ENCODE results near the gene SEMA5B. TPM values are rescaled to one million over a fixed set of nuclear protein-coding genes. Genes with fewer than 3 reads are reported as not detected.

Gene SEMA5B
- polyA plus RNA-seq, 2 donors, result 0.19 to 0.28 TPM

DNA sequence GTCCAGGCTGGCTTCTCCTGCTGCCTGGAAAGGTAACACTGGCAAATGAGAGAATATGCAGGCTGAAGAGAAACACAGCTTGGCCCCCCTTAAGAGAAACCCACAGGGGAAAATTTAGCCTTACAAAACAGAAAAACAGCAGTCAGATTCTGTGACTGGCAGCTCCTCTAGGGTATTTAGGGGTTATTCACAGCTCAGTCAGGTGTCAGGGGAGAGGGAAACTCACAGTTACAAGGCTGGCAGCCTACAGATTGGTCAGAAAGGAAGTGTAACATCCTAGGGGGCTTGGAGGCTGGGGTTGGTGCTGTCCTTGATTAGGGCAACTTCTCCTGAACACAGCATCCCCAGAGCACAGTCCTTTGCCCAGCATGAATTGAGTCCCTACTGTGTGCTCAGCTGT lies 81.4 kb downstream of the SEMA5B start:
- no peaks in the 10 kb centered on the region for H3K27me3 ChIP-seq (ENCODE audit: control insufficient read depth in 1 of 2, insufficient read depth in 2 of 2, low read length in 2 of 2)
- no peaks in the 10 kb centered on the region for H3K9me3 ChIP-seq (ENCODE audit: control insufficient read depth in 2 of 2, insufficient read depth in 1 of 2, low read depth in 1 of 2, low read length in 1 of 2)
- no peaks in the 10 kb centered on the region for H3K36me3 ChIP-seq (ENCODE audit: control insufficient read depth in 2 of 2, insufficient read depth in 2 of 2, low read length in 1 of 2)
- H3K4me3 ChIP-seq (ENCODE audit: low read depth in 1 of 2, low read length in 2 of 2), result no peak overlapping the region
- peaks cover 0 to 3% of the 10 kb centered on the region in 2 donors for H3K4me1 ChIP-seq (ENCODE audit: control insufficient read depth in 2 of 2, insufficient read depth in 2 of 2, low read length in 1 of 2)
- H3K27ac ChIP-seq (ENCODE audit: low read depth in 2 of 2, low read length in 1 of 2), result no peak overlapping the region

GRCh38 chr3:122945230-122945629 lies 82.3 kb downstream of the SEMA5B start:
- H3K27me3 ChIP-seq (ENCODE audit: control insufficient read depth in 1 of 2, insufficient read depth in 2 of 2, low read length in 2 of 2), result no peaks in the 10 kb centered on the region
- no peaks in the 10 kb centered on the region for H3K36me3 ChIP-seq (ENCODE audit: control insufficient read depth in 2 of 2, insufficient read depth in 2 of 2, low read length in 1 of 2)
- H3K9me3 ChIP-seq (ENCODE audit: control insufficient read depth in 2 of 2, insufficient read depth in 1 of 2, low read depth in 1 of 2, low read length in 1 of 2), result no peaks in the 10 kb centered on the region
- no peak overlapping the region for H3K27ac ChIP-seq (ENCODE audit: low read depth in 2 of 2, low read length in 1 of 2)
- H3K4me1 ChIP-seq (ENCODE audit: control insufficient read depth in 2 of 2, insufficient read depth in 2 of 2, low read length in 1 of 2), result peaks cover 0 to 3% of the 10 kb centered on the region in 2 donors
- no peak overlapping the region for H3K4me3 ChIP-seq (ENCODE audit: low read depth in 1 of 2, low read length in 2 of 2)
- WGBS, 2 donors, result 82 to 91% methylated on average over 2 of the region's 2 CpGs

DNA sequence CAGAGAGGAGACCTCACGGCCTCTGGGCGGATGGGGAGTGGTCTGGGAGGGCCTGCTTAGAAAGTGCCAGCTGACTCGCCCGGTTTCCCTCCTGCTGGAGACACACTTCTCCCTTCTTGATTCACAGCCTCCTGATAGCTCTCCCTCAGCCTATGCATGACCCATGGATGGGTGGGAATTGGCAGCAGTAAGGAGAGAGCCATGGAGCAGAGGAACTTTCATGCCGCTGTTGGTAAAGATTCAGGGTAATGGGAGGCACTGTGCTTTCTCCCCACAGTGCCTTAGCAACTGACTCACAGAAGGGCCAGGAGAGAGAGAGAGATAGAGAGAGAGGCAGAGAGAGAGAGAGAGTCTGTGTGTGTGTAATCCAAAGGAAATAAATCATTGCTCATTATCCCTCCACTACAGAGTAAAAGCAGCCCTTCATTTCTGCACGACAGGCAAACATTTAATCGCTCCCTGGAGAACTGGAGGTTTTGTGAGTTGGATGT lies 82.8 kb downstream of the SEMA5B start:
- H3K27ac ChIP-seq (ENCODE audit: low read depth in 2 of 2, low read length in 1 of 2), result no peak overlapping the region
- 68 to 73% methylated on average over 7 of the region's 7 CpGs for WGBS, 2 donors
- H3K9me3 ChIP-seq (ENCODE audit: control insufficient read depth in 2 of 2, insufficient read depth in 1 of 2, low read depth in 1 of 2, low read length in 1 of 2), result no peaks in the 10 kb centered on the region
- H3K27me3 ChIP-seq (ENCODE audit: control insufficient read depth in 1 of 2, insufficient read depth in 2 of 2, low read length in 2 of 2), result no peaks in the 10 kb centered on the region
- H3K36me3 ChIP-seq (ENCODE audit: control insufficient read depth in 2 of 2, insufficient read depth in 2 of 2, low read length in 1 of 2), result no peaks in the 10 kb centered on the region
- H3K4me3 ChIP-seq (ENCODE audit: low read depth in 1 of 2, low read length in 2 of 2), result no peak overlapping the region
- peaks cover 0 to 3% of the 10 kb centered on the region in 2 donors for H3K4me1 ChIP-seq (ENCODE audit: control insufficient read depth in 2 of 2, insufficient read depth in 2 of 2, low read length in 1 of 2)

- Histone ChIP-seq H3K36me3 (ENCODE audit: control insufficient read depth in 2 of 2, insufficient read depth in 2 of 2, low read length in 1 of 2) (no peaks in the 10 kb centered on the region), H3K27me3 (ENCODE audit: control insufficient read depth in 1 of 2, insufficient read depth in 2 of 2, low read length in 2 of 2) (no peaks in the 10 kb centered on the region), H3K27ac (ENCODE audit: low read depth in 2 of 2, low read length in 1 of 2) (no peak overlapping the region), H3K9me3 (ENCODE audit: control insufficient read depth in 2 of 2, insufficient read depth in 1 of 2, low read depth in 1 of 2, low read length in 1 of 2) (no peaks in the 10 kb centered on the region), H3K4me1 (ENCODE audit: control insufficient read depth in 2 of 2, insufficient read depth in 2 of 2, low read length in 1 of 2) (peaks cover 0 to 3% of the 10 kb centered on the region in 2 donors), H3K4me3 (ENCODE audit: low read depth in 1 of 2, low read length in 2 of 2) (no peak overlapping the region)
- WGBS, 2 donors, result 90 to 92% methylated on average over 3 of the region's 3 CpGs
Observed at GRCh38 chr3:122943828-122944190, 83.8 kb downstream of the SEMA5B start.

GRCh38 chr3:122942937-122943827 lies 84.4 kb downstream of the SEMA5B start:
- Histone ChIP-seq H3K36me3 (ENCODE audit: control insufficient read depth in 2 of 2, insufficient read depth in 2 of 2, low read length in 1 of 2) (no peaks in the 10 kb centered on the region), H3K9me3 (ENCODE audit: control insufficient read depth in 2 of 2, insufficient read depth in 1 of 2, low read depth in 1 of 2, low read length in 1 of 2) (no peaks in the 10 kb centered on the region), H3K4me1 (ENCODE audit: control insufficient read depth in 2 of 2, insufficient read depth in 2 of 2, low read length in 1 of 2) (peaks cover 0 to 3% of the 10 kb centered on the region in 2 donors), H3K4me3 (ENCODE audit: low read depth in 1 of 2, low read length in 2 of 2) (no peak overlapping the region), H3K27ac (ENCODE audit: low read depth in 2 of 2, low read length in 1 of 2) (no peak overlapping the region), H3K27me3 (ENCODE audit: control insufficient read depth in 1 of 2, insufficient read depth in 2 of 2, low read length in 2 of 2) (no peaks in the 10 kb centered on the region)
- WGBS, 2 donors, result 46 to 48% methylated on average over 22 to 23 of the region's 23 CpGs

- peaks cover 0 to 3% of the 10 kb centered on the region in 2 donors for H3K4me1 ChIP-seq (ENCODE audit: control insufficient read depth in 2 of 2, insufficient read depth in 2 of 2, low read length in 1 of 2)
- 83 to 86% methylated on average over 3 of the region's 3 CpGs for WGBS, 2 donors
- no peaks in the 10 kb centered on the region for H3K36me3 ChIP-seq (ENCODE audit: control insufficient read depth in 2 of 2, insufficient read depth in 2 of 2, low read length in 1 of 2)
- no peak overlapping the region for H3K4me3 ChIP-seq (ENCODE audit: low read depth in 1 of 2, low read length in 2 of 2)
- no peaks in the 10 kb centered on the region for H3K27me3 ChIP-seq (ENCODE audit: control insufficient read depth in 1 of 2, insufficient read depth in 2 of 2, low read length in 2 of 2)
- H3K9me3 ChIP-seq (ENCODE audit: control insufficient read depth in 2 of 2, insufficient read depth in 1 of 2, low read depth in 1 of 2, low read length in 1 of 2), result no peaks in the 10 kb centered on the region
- H3K27ac ChIP-seq (ENCODE audit: low read depth in 2 of 2, low read length in 1 of 2), result no peak overlapping the region
Observed at GRCh38 chr3:122942239-122942638, 85.3 kb downstream of the SEMA5B start.

GRCh38 chr3:122941228-122942206 lies 86.0 kb downstream of the SEMA5B start:
- 89% methylated on average over 6 of the region's 6 CpGs for WGBS, 2 donors
- H3K36me3 ChIP-seq (ENCODE audit: control insufficient read depth in 2 of 2, insufficient read depth in 2 of 2, low read length in 1 of 2), result no peaks in the 10 kb centered on the region
- H3K27ac ChIP-seq (ENCODE audit: low read depth in 2 of 2, low read length in 1 of 2), result no peak overlapping the region
- H3K9me3 ChIP-seq (ENCODE audit: control insufficient read depth in 2 of 2, insufficient read depth in 1 of 2, low read depth in 1 of 2, low read length in 1 of 2), result no peaks in the 10 kb centered on the region
- H3K27me3 ChIP-seq (ENCODE audit: control insufficient read depth in 1 of 2, insufficient read depth in 2 of 2, low read length in 2 of 2), result no peaks in the 10 kb centered on the region
- no peak overlapping the region for H3K4me3 ChIP-seq (ENCODE audit: low read depth in 1 of 2, low read length in 2 of 2)
- H3K4me1 ChIP-seq (ENCODE audit: control insufficient read depth in 2 of 2, insufficient read depth in 2 of 2, low read length in 1 of 2), result peaks cover 0 to 3% of the 10 kb centered on the region in 2 donors

GRCh38 chr3:122940628-122941086 lies 86.9 kb downstream of the SEMA5B start:
- H3K4me3 ChIP-seq (ENCODE audit: low read depth in 1 of 2, low read length in 2 of 2), result no peak overlapping the region
- H3K9me3 ChIP-seq (ENCODE audit: control insufficient read depth in 2 of 2, insufficient read depth in 1 of 2, low read depth in 1 of 2, low read length in 1 of 2), result no peaks in the 10 kb centered on the region
- WGBS, 2 donors, result 68 to 88% methylated on average over 5 of the region's 5 CpGs
- no peaks in the 10 kb centered on the region for H3K36me3 ChIP-seq (ENCODE audit: control insufficient read depth in 2 of 2, insufficient read depth in 2 of 2, low read length in 1 of 2)
- H3K27ac ChIP-seq (ENCODE audit: low read depth in 2 of 2, low read length in 1 of 2), result no peak overlapping the region
- peaks cover 0 to 3% of the 10 kb centered on the region in 2 donors for H3K4me1 ChIP-seq (ENCODE audit: control insufficient read depth in 2 of 2, insufficient read depth in 2 of 2, low read length in 1 of 2)
- H3K27me3 ChIP-seq (ENCODE audit: control insufficient read depth in 1 of 2, insufficient read depth in 2 of 2, low read length in 2 of 2), result no peaks in the 10 kb centered on the region

DNA sequence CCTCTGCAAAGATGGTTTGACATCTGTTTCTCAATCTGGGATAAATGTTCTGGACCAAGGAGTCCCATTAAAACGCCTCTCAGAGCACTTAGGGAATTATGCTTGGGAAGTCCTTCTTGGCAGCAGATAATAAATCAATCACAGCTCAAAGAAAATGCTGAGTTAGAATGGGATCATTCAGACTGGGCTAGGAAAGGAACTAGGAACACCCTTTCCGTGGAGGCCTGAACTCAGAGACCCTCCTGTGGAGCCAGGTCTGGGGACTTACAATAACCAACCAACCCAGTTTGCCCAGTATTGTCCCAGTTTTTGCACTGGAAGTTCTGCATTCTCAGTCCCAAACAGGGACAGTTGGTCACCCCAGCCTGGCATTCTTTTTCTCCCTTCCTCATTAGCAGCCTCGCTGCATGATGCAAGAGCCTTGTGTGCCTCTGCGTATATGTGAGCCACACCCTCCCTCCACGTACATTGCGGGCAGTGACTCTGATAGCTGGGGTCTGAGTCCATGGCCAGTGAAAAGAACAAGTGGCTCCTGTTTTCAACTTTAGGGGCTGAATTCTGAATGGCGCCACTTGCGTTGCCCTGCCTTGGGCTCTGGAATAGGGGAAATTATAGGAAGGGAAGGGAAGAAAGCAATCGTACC lies 88.7 kb downstream of the SEMA5B start:
- WGBS, 2 donors, result 78 to 83% methylated on average over 9 of the region's 9 CpGs
- H3K4me1 ChIP-seq (ENCODE audit: control insufficient read depth in 2 of 2, insufficient read depth in 2 of 2, low read length in 1 of 2), result peaks cover 0 to 3% of the 10 kb centered on the region in 2 donors
- no peaks in the 10 kb centered on the region for H3K9me3 ChIP-seq (ENCODE audit: control insufficient read depth in 2 of 2, insufficient read depth in 1 of 2, low read depth in 1 of 2, low read length in 1 of 2)
- H3K27me3 ChIP-seq (ENCODE audit: control insufficient read depth in 1 of 2, insufficient read depth in 2 of 2, low read length in 2 of 2), result no peaks in the 10 kb centered on the region
- no peaks in the 10 kb centered on the region for H3K36me3 ChIP-seq (ENCODE audit: control insufficient read depth in 2 of 2, insufficient read depth in 2 of 2, low read length in 1 of 2)
- H3K27ac ChIP-seq (ENCODE audit: low read depth in 2 of 2, low read length in 1 of 2), result no peak overlapping the region
- H3K4me3 ChIP-seq (ENCODE audit: low read depth in 1 of 2, low read length in 2 of 2), result no peak overlapping the region
